ENCODE measurements around the gene TEFM.

TEFM gene

DNA sequence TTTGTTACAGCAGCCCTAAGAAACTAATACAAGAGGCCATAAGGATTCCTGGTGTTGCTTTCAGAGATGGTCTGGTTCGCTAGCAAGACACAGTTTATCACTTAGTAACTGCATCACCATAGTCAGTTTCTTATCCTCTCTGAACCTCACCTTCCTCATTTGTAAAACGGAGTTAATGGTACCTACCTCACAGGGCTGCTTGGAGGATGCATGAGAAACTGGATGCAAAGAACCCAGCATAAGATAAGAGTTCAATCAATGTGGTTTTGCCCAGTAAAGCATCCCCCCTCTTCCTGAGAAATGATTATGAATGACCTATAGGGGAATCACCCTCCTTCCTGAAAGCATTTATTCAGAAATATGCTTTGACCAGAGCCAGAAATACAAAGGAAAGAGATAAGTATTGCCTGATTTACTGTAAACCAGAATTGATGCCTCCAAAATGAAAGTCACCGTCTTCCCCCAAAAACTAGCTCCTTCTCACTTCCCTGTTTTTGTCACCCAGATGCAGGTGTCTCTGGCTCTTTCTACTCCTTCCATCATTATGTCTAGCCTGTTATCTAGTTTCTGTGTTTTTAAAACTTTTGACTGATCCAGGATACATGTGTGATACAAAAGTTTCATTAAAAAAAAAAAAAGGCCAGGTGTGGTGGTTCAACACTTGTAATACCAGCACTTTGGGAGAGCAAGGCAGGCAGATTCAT, 2.8 kb upstream of the TEFM start:
- TF ChIP-seq, protein P1, sequence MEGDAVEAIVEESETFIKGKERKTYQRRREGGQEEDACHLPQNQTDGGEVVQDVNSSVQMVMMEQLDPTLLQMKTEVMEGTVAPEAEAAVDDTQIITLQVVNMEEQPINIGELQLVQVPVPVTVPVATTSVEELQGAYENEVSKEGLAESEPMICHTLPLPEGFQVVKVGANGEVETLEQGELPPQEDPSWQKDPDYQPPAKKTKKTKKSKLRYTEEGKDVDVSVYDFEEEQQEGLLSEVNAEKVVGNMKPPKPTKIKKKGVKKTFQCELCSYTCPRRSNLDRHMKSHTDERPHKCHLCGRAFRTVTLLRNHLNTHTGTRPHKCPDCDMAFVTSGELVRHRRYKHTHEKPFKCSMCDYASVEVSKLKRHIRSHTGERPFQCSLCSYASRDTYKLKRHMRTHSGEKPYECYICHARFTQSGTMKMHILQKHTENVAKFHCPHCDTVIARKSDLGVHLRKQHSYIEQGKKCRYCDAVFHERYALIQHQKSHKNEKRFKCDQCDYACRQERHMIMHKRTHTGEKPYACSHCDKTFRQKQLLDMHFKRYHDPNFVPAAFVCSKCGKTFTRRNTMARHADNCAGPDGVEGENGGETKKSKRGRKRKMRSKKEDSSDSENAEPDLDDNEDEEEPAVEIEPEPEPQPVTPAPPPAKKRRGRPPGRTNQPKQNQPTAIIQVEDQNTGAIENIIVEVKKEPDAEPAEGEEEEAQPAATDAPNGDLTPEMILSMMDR (conservative IDR thresholded peaks at IDR 0.05; ENCODE audit: low read depth) = no peak
- DNase-seq (ENCODE audit: low spot score) = no peak
- CTCF ChIA-PET = no interaction called here

DNA sequence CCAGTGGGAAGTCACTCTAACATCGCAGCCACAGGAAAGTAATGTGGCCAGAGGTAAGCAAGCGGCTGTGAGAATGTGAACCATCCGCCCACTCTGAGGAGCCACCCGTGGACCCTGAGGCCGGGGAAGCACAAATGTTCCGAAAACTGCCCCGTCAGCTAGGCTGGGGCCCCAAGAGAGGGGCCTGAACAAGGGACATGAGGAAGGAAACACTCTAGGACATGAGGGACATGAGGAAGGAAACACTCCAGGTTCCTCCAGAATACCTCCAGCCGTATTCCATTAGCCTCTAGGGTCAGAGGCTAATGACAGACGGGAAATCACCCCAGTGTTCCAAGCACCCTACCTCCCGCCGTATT, 317 bp downstream of the TEFM start:
- DNase-seq (ENCODE audit: low spot score) = peak; percentile 16
- ChIA-PET CTCF (no interaction called here), POLR2A (ENCODE audit: low non-redundant PET) (no interaction called here)
- TF ChIP-seq, protein P1 (conservative IDR thresholded peaks at IDR 0.05; ENCODE audit: low read depth) = no peak
- H3K27ac ChIP-seq = peak overlapping the region; percentile 86

More for the DNA sequence above, 2.8 kb upstream of the TEFM start:
- no peak overlapping the region for H3K27ac ChIP-seq
- POLR2A ChIA-PET (ENCODE audit: low non-redundant PET) = no interaction called here

DNA sequence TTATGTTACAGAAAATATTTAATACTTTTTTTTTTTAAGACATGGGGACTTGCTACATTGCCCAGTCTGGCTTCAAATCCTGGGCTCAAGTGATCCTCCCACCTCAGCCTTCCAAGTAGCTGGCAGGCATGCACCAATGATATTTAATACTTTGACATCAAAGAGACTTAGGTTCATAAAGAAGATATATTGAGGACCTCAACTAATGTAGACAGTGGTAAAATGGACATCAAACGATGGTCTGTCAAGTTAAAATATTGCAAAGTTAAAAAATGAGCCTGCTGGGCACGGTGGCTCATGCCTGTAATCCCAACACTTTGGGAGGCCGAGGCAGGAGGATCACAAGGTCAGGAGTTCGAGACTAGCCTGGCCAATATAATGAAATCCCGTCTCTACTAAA, 8.7 kb downstream of the TEFM start:
- TF ChIP-seq, protein P1 (conservative IDR thresholded peaks at IDR 0.05; ENCODE audit: low read depth) = no peak
- CTCF ChIA-PET = no interaction called here
- no peak for DNase-seq (ENCODE audit: low spot score)
- no peak overlapping the region for H3K27ac ChIP-seq
- POLR2A ChIA-PET (ENCODE audit: low non-redundant PET) = no interaction called here

DNA sequence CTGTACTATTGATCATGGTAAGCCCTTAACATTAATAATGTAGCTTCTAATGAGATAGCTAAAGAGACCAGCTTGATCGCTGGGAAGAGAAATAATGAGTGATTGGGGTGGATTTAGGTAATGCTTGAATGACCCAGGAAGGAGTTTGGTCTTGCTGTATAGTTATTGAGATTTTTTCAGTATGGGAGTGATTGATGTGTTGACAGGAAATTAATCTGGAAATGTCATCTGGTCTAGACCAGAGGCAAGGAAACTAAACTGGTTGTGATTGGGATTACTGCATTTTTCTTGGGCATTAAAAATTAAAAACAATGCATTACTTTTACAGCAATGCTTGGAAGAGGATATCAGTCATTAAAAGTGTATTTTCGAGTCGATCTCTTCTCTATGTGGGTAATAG, 11.8 kb downstream of the TEFM start:
- TF ChIP-seq, protein P1 (conservative IDR thresholded peaks at IDR 0.05; ENCODE audit: low read depth) = no peak
- CTCF ChIA-PET = no interaction called here
- POLR2A ChIA-PET (ENCODE audit: low non-redundant PET) = no interaction called here
- no peak overlapping the region for H3K27ac ChIP-seq
- DNase-seq (ENCODE audit: low spot score) = no peak

DNA sequence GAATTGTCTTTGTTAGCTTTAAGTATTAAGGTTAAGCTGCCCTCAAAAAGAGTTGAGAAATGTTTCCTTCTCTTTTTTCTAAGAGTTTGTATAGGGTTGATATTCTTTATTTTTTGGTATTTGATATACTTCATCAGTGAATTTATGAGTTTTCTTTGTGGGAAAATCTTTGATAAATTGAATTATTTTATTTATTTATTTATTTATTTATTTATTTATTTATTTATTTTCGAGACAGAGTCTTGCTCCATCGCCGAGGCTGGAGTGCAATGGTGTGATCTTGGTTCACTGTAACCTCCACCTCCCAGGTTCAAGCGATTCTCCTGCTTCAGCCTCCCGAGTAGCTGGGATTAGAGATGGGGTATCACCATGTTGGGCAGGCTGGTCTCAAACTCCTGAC, 19.9 kb downstream of the TEFM start:
- POLR2A ChIA-PET (ENCODE audit: low non-redundant PET) = interaction anchor here (0.7 kb wide), 1 partner anchor 20 kb away, joined by 6 read pairs; no protein-coding TSS in a partner anchor
- no peak overlapping the region for H3K27ac ChIP-seq
- TF ChIP-seq, protein P1 (conservative IDR thresholded peaks at IDR 0.05; ENCODE audit: low read depth) = no peak
- DNase-seq (ENCODE audit: low spot score) = no peak
- CTCF ChIA-PET = no interaction called here

DNA sequence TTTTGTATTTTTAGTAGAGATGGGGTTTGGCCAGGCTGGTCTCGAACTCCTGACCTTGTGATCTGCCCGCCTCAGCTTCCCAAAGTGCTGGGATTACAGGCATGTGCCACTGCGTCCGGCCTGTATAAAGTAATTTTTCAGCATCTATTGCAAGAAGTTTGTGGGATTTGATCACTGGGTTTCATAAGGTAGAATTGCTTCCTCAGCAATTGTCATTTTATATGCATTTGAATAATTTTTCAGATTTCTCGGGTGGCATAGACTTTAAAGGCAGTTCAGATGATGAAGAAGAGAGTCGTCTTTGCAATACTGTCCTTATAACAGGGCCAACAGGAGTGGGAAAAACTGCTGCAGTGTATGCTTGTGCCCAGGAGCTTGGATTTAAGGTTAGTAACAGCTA, 37.0 kb downstream of the TEFM start:
- H3K27ac ChIP-seq = no peak overlapping the region
- CTCF ChIA-PET = no interaction called here
- TF ChIP-seq, protein P1 (conservative IDR thresholded peaks at IDR 0.05; ENCODE audit: low read depth) = no peak
- DNase-seq (ENCODE audit: low spot score) = no peak
- POLR2A ChIA-PET (ENCODE audit: low non-redundant PET) = no interaction called here
